Activated CD4-positive, alpha-beta T cell treated with anti-CD3 and anti-CD28 coated beads for 48 hours (primary cell): ENCODE measurements around the gene OSBPL10.
"Not testable (repeated sequence)": the region's sequence is repeated elsewhere in the genome, so short reads cannot be mapped to it uniquely, and the experiment has no call there.

ENCODE experiments used
- DNase-seq: peaks from one replicate; pipeline ENCODE4 v3.0.0-alpha.2; 2020

OSBPL10 gene

DNA sequence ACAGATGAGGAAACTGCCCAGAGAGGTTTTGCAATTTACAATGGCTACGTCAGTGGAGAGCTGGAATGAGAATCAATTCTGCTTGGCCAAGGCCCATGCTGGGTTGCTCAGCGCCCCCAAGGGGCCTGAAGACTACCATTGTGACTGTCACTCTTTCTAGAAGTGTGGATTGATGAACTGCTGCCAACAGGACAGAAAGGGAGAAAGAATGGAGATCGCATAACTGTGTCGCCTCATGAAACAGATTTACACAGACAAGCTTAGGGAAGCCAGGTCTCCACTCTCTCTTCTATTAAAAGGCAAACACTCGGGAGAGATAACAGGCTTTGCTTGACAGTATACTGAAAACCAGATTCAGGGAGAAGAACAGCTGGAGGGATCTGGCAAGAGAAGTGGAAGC lies 288.3 kb downstream of the OSBPL10 start:
- no peak for DNase-seq

DNA sequence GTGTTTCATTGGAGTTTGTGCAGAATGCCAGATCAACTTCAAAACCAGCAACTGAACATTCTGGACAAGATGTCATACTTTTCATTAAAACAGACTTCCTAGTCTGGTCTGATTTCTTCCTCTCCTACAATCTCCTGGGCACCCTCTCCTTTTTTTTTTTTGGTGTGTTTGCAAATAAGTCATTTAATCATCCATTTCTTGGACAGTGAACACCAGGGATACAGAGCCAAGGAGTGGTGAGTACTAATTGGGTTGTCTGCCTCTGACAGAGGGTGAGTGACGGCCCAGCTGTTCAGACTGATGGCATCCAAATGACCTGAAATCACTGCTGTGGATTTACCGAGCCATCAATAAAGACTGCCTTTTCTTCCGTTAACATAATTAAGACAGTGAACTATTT lies 290.3 kb downstream of the OSBPL10 start:
- no peak for DNase-seq

- not testable (repeated sequence) for DNase-seq
These were observed 291.5 kb downstream of the OSBPL10 start for GRCh38 chr3:31689523-31689922.

GRCh38 chr3:31688984-31689383 lies 292.1 kb downstream of the OSBPL10 start:
- DNase-seq = no peak

DNA sequence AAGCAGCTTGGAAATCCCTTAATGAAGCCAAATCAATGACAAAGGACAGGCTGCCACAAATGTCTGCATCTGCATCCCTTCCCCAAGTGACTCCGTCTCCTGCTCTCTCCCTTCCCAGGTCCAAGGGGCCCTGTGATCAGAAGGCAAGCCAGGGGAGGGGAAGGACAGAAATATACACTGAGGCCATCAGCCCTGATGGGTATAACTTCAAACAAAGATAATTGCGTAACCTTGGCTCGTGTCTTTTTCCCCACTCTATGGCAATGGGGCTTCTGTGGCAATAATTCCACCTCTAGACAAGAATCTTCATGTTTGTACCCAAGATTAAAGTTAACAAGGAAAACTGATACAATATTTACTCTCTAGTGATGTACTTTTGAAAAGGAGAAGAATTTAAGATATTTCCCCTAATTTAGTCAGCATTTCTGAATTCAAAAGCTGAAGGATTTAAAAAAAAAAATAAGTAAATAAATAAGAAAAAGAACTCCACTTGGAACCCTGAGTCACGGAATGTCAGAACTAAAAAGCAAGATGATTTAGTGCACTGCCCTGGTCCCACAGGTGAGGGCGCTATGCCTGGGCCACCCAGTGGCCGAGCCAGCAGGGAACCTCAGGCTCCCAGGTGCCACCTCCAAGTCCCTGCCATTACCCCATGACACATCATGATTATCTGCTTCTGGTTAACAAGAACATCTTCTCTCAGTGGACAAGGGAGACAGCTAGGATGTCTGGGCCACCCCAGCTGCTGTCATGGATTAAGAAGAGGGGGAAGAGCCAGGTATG lies 293.9 kb downstream of the OSBPL10 start:
- DNase-seq = no peak

GRCh38 chr3:31680072-31680870 lies 300.8 kb downstream of the OSBPL10 start:
- no peak for DNase-seq

DNA sequence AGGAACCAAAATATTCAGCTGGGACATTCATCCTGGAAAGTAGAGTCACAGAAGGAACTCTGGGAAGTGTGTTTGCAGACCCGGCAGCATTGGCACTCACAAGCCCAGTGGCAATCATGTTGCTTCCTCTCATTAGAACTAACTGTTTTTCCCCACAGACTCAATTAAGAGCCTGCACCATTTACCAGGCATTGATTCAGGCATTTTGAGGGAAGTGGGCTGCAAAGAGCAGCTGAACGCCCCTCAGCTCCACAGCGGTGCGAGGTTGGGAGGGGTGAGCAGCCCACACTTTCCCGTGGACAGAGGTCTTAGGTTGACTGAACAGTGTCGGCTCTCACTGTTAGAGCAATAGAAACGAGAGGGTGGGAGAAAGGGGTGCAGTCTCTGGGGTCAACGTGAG lies 304.5 kb downstream of the OSBPL10 start:
- no peak for DNase-seq

- no peak for DNase-seq
These were observed 307.1 kb downstream of the OSBPL10 start for GRCh38 chr3:31673950-31674349.

DNA sequence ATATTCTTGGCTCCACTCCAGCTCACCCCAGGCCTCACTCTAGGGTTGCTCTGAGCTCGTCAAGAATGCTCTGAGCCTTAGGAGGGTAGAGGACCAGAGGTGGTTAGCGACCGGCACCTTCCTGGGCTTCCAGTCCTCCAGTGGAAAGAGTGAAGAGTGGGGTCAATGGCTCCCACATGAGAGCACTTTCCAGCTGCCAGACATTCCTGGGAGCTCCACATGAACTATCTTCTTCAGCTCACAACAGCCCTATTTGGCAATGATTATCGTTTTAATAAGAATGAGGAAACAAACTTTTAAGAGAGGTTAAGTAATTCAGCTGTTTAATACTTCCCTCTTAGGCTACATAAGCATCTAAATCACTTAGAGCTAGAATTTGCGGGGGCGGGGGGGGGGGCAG lies 309.1 kb downstream of the OSBPL10 start:
- no peak for DNase-seq

- DNase-seq = no peak
These were observed 309.6 kb downstream of the OSBPL10 start for GRCh38 chr3:31671451-31671850.

- DNase-seq = no peak
These were observed 310.3 kb downstream of the OSBPL10 start for GRCh38 chr3:31670722-31671121.

GRCh38 chr3:31670136-31670535 lies 310.9 kb downstream of the OSBPL10 start:
- DNase-seq = no peak

- DNase-seq = no peak
These were observed 312.8 kb downstream of the OSBPL10 start for GRCh38 chr3:31668242-31668641.

DNA sequence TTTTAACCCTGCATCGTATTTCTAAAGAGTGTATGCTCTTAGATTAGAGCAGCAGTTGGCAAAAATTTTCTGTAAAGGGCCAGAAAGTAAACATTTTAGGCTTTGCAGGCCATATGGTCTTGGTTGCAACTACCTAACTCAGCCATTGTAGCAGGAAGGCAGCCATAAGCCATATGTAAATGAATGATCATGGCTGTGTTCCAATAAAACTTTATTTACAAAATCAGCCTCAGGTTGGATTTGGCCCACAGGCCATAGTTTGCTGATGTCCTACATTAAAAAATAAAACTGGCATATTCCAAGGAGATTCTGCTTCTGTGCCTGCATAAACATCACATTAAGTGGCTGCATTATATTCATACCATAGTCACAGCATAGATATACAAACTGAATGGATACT lies 313.5 kb downstream of the OSBPL10 start:
- no peak for DNase-seq

DNA sequence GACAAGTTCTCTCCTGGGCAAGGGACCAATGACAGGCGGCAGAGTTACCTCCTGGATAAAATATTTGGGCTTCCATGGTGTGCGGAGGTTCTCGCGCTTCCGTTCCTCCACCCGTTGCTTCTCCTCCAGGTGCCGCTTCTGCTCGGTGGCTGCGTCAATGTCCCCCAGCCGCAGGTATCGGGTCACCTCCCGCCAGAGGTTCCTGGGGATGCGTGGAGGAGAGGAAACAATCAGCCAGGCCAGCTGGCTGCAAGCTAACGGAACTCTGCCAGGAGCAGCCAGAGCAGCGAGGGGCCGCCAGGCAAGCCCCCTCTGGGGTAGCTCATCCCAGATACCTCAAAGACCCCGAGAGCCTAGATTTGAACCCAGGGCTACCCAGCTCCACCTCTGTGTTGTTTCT lies 317.0 kb downstream of the OSBPL10 start:
- DNase-seq = no peak

DNA sequence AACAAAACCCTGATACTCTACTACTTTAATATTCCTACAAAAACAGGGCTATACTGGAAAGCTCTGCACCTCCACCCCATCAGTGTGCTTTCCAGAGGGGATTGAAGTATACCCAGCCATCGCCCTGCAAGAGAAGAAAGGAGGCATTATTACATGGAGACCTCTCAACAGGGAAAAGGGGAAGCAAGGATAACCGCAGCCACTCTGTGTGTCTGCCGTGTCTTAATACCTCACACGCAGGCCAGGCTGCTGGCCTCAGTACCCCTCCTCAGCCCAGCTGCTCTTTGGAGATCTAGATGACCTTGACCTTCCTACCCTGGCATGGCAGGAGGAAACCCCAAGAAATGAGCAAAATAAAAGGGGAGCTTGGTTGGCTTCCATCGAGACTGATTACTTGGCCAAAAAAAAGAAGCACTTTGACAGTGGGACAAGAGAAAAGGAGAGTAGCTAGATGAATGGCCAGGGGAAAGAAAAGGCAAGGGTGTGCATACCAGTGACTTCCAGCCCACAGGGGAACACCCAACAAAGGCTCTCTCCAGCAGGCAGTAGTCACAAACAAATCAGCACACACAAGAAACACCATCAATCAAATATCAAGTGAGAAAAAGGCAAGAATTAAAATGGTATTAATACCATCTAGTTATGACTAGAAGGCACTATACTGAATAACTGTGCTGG lies 318.9 kb downstream of the OSBPL10 start:
- DNase-seq = no peak

GRCh38 chr3:31661286-31661685 lies 319.8 kb downstream of the OSBPL10 start:
- no peak for DNase-seq

DNA sequence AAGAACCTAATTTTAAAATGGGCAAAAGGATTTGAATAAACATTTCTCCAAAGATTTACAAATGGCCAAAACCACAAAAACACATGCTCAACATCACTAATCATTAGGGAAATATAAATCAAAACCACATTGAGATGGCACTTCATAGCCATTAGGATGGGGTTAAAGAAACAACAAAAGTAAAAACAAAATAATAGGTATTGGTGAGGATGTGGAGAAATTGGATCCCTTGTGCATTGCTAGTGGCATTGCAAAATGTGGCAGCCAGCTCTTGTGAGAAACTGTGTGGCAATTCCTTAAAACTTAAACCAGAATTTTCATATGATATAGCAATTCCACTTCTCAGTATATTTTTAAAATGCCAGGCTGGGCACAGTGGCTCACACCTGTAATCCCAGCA lies 321.8 kb downstream of the OSBPL10 start:
- DNase-seq = no peak

- no peak for DNase-seq
These were observed 326.1 kb downstream of the OSBPL10 start for GRCh38 chr3:31654998-31655397.

- DNase-seq = no peak
These were observed 327.6 kb downstream of the OSBPL10 start for GRCh38 chr3:31653464-31653863.

GRCh38 chr3:31652296-31652695 lies 328.8 kb downstream of the OSBPL10 start:
- DNase-seq = no peak

DNA sequence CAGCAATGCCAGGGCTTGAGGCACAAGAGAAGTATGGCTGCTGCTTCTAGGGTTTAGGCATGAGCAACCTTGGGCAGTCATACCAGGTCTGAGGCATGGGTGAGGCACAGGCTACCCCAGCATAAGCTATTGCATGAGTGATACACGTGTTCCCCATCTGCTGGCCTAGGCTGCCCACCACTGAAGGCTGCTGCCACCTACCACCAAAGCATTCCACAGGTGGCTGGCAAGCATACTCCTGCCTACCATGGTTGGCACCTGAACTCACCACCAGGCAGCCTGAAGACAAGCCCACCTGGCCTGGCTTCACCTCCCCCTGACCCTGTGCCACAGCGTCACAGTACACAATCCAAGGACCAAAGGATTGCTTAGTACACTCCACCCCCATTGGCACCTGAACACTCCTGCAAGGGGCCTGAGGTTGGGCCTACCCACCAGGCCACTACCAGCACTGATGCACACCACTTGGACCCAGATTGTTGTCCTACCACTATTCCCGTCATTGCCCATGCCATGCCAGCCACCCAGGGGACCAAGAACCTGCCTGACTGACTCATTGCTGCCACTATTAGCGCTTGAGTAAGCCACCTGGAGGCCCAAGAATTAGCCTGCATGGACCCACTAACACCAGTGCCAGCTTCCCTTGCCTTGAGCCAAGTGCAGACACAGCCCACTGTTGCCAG lies 332.6 kb downstream of the OSBPL10 start:
- no peak for DNase-seq

- no peak for DNase-seq
These were observed 335.8 kb downstream of the OSBPL10 start for GRCh38 chr3:31645256-31645655.
